NCI-H1105 treated with DMSO at 0.1 percent for 48 hours (cell line): ENCODE measurements around the gene LRP6.

Source experiments
- DNase-seq: peaks from one replicate; lab custom pipeline; 2025; lab: John Stamatoyannopoulos, UW

Gene LRP6

DNA sequence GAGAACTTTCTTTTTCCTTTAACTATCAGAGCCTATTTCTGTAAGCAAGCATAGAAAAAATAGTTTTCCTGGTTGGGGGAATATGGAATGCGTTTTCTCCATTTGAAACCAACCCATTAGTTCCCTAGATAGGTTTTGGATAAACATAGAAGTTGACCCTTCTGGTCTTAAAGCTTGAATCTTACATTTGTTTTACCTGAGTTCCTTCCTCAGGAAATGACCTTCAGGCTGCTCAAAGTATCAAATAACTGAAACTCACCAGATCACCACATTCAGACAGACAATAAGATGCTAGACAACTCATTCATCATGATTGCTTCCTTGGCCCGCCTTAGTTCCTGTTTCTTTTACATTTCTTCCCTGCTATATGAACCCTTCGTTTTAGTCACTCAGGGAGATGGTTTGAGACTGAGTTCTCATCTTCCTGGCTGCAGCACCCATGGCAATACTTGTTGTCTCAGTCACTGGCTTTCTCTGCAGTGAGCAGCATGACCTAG lies 52.2 kb downstream of the LRP6 start:
- DNase-seq, result no peak

GRCh38 chr12:12214201-12214600 lies 52.6 kb downstream of the LRP6 start:
- DNase-seq, result no peak

- DNase-seq, result no peak
These were observed 54.1 kb downstream of the LRP6 start for GRCh38 chr12:12212769-12213168.

GRCh38 chr12:12210983-12211382 lies 55.9 kb downstream of the LRP6 start:
- no peak for DNase-seq

- DNase-seq, result no peak
These were observed 56.4 kb downstream of the LRP6 start for GRCh38 chr12:12210416-12210815.

- DNase-seq, result no peak
These were observed 57.2 kb downstream of the LRP6 start for GRCh38 chr12:12209675-12210074.

- DNase-seq, result no peak
These were observed 57.8 kb downstream of the LRP6 start for GRCh38 chr12:12209043-12209442.

DNA sequence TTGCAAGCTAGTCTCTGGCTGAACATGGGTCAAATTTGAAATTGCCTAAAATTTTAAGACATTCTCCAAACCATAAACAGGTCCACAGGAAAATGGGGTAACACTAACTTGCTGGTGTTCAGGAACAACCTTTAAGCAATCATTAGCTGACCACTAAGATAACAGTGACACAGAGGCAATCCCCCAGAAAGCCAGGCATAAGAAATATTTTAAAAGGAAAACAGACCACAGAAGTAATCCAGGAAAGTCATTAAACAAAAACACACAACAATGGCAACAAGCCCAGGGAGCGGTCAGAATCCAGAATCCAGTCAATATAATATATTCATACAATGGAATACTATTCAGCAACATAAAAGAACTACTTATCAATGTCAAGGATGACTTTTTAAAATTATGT lies 59.1 kb downstream of the LRP6 start:
- no peak for DNase-seq

DNA sequence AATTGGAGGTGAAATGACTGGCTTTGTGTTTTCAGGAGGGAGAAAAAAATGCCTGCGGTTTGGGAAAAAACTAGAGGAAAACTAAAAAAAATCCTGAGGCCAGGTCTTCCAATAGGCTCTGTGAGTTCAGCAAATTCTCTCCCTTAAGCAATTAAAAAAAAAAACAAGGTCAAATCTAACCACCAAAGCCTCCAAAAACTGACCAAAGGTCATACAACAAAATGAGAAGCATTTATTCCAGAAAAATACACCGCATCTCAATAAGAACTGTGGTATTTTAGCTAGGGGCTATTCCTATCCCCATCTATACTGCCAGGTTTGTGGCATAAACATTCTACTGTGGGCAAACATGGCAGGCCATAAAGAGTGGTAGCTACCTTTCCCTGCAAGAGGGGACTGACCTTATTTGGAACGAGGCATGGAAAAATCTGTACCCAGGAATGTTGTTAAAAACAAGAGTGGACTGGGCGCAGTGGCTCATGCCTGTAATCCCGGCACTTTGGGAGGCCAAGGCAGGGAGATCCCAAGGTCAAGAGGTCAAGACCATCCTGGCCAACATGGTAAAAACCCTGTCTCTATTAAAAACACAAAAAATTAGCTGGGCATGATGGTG lies 60.0 kb downstream of the LRP6 start:
- DNase-seq, result no peak

DNA sequence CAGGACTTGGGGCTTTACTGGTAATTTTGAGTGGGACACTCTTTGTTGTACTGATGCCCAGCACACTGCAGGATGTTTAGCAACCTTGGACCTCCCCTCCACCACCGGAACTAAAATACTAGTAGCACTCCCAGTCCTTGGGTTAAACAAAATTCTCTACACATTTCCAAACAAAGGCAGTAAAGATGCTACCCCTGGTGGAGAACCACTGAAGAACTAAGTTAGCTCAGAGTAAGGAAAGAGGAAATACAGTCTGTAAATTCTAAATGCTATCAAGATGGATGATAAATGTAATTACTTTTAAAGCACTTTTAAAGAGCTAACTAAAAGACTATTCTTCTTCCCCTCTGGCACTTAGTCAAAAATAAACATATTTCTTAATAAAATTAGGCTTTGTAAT lies 64.1 kb downstream of the LRP6 start:
- no peak for DNase-seq

- no peak for DNase-seq
These were observed 64.7 kb downstream of the LRP6 start for GRCh38 chr12:12202105-12202504.

- DNase-seq, result no peak
These were observed 65.5 kb downstream of the LRP6 start for GRCh38 chr12:12201274-12201758.

- no peak for DNase-seq
These were observed 66.5 kb downstream of the LRP6 start for GRCh38 chr12:12200363-12200762.

GRCh38 chr12:12198124-12198523 lies 68.7 kb downstream of the LRP6 start:
- DNase-seq, result no peak

DNA sequence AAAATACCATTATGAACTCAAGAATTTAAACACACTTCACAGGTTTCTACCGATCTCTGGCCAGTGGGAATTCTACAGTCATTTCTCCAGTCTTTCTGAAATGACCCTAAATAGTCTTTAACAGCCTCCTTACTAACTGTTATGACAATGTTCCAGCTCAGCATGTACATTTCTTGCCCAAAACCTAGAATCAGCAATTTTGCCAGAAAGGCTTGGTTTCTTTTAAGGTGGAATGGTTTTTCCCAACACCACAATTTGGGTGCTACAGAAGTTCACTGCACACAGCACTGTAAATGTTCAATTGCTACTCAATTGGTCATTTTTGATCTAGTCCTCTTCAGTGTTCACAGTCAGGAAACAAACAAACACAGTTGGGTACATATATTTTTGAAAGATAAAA lies 69.7 kb downstream of the LRP6 start:
- DNase-seq, result no peak

- no peak for DNase-seq
These were observed 71.3 kb downstream of the LRP6 start for GRCh38 chr12:12195516-12195915.

DNA sequence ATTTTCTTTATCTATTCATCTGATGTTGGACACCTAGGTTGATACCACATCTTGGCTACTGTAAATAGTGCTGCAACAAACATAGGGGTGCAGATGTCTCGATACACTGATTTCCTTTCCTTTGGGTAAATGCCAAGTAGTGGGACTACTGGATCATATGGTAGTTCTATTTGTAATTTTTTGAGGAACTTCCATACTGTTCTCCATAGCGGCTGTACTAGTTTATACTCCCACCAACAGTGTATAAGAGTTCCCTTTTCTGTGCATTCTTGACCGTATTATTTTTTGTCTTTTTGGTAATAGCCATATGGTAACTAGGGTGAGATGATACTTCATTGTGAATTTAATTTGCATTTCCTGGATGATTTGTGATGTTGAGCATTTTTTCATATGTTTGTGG lies 71.8 kb downstream of the LRP6 start:
- DNase-seq, result no peak

DNA sequence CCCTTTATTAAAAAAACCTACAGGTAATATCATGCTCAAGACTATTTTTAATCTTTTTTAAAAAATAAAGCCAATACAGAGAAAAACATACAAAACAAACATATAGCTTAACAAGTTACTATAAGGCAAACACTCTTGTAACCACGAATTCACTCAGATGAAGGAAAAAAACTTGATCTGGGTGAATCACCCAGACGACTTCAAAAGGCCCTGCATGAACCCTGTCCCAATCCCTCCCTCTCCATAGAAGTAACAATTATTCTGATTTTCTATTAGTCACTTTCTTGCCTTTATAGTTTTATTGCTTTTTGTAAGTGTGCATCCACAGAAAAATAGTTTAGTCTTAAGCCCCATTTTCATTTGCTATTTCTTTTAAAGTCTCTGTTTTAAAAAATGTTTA lies 72.6 kb downstream of the LRP6 start:
- no peak for DNase-seq

GRCh38 chr12:12191008-12191407 lies 75.8 kb downstream of the LRP6 start:
- DNase-seq, result no peak

- no peak for DNase-seq
These were observed 76.6 kb downstream of the LRP6 start for GRCh38 chr12:12190087-12190809.

GRCh38 chr12:12185414-12185813 lies 81.4 kb downstream of the LRP6 start:
- DNase-seq, result no peak

DNA sequence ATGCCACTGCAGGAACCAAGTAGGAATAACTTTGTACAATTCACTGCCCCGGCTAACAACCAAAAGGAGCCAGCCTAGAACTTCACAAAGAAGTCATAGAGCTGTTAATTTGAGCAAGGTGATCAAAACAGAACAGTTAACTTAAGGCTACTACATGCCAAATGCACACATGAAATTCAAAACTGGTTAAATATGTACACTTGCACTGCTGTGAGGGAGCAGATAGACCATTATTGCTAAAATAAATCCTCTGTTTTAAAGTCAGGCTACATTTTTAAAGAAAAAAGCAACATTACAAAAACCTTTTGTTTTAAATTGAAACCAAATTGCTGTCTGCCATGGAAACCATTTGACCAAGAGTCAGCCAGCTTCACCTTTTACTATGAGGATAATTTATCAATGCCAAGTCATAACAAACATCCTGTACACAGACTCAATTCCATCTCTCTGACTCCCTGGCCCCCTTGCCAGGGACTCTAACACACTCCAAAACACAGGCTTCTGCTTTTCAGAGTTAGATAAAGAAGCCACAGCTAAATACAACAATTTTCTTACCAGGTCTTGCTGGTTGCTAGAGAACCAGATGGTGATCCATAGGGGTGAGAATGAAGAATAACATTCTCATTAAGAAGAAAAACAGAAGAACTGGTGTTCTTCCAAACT lies 84.0 kb downstream of the LRP6 start:
- no peak for DNase-seq

- no peak for DNase-seq
These were observed 85.3 kb downstream of the LRP6 start for GRCh38 chr12:12181511-12181910.
